Right cardiac atrium (tissue), 5 donors: Measurements from ENCODE around the gene C11orf21. TPM values are rescaled to one million over a fixed set of nuclear protein-coding genes. Genes with fewer than 3 reads are reported as not detected.

Source experiments
- ATAC-seq, 2 donors: fragments of 200-7000 bp; cut with Tn5 transposase; one replicate each; pipeline versions ENCODE4 v1.8.0 to v1.9.1; 2020; ENCODE audit warnings: moderate library complexity in 2 of 2, mild to moderate bottlenecking in 1 of 2
- DNase-seq, 3 donors: peaks; one replicate each; pipeline ENCODE4 v3.0.0-alpha.2; 2020
- H3K27ac ChIP-seq: one replicate; pipeline ENCODE4 v1.5.1; 2013; ENCODE audit warnings: mild to moderate bottlenecking, low read length, control low read depth, moderate library complexity
- H3K27me3 ChIP-seq: one replicate; pipeline ENCODE4 v1.6.1; 2013; ENCODE audit not compliant: control insufficient read depth, insufficient read depth
- H3K4me1 ChIP-seq: one replicate; pipeline ENCODE4 v1.6.1; 2013; ENCODE audit warnings: low read length; ENCODE audit not compliant: control insufficient read depth, insufficient read depth
- H3K4me3 ChIP-seq: one replicate; pipeline ENCODE4 v1.5.1; 2013; ENCODE audit warnings: low read length, control low read depth
- H3K9me3 ChIP-seq: one replicate; pipeline ENCODE4 v1.6.1; 2013; ENCODE audit warnings: low read length; ENCODE audit not compliant: control insufficient read depth
- WGBS: extraction: QIAGEN DNeasy Blood & Tissue Kit; methylation state at CpG from one replicate; pipeline ENCODE4 v1.1.7; 2013; 5-methylcytosine and 5-hydroxymethylcytosine counted together
- intact Hi-C, 4 donors: fragments of 100-400 bp; cut with DNase I; formaldehyde crosslinking; loops; one replicate each; pipeline versions ENCODE4 v1.11.0 to v1.14.0; 2022 to 2023
- polyA plus RNA-seq: library from polyadenylated mRNA; stranded (reverse); fragments of 200-250 nt; gene quantifications from one replicate; pipeline ENCODE4 v1.2.3, GENCODE V29; 2013
- total RNA-seq, 4 donors: library from RNA; stranded (reverse); fragmentation: NEBNext Ultra II Directional; extraction: Animal tissue kit (Norgen Biotek cat#: 25700); gene quantifications; one replicate each; pipeline ENCODE4 v1.2.1, GENCODE V29; 2021
- donor health status: healthy with polysubstance abuse.
- donor health status: DM: no; HTN: yes; CAD: no.
- donor health status: DM: no; HTN: no; CAD: no.
- donor health status: DM: no; HTN: yes; CAD: no; lungs with severe emphysema.
- donor health status: DM: yes; HTN: yes; CAD: no.

The C11orf21 gene
- total and polyA plus RNA-seq, 5 donors: 3.9 to 24.2 (median 13.4) TPM

- H3K27me3 ChIP-seq: no peaks in the 10 kb centered on the region
- 46% methylated on average over 16 of the region's 16 CpGs for WGBS
- intact Hi-C loops: loop anchor here in 2 of 4 donors (5.0 to 10.0 kb wide), 3 partner anchors 105 to 592 kb away; no protein-coding TSS in a partner anchor
- no peaks in the 10 kb centered on the region for H3K9me3 ChIP-seq
- DNase-seq (peak in 1 of 3 donors; percentile 70), ATAC-seq (peak in 1 of 2 donors; percentile 2)
- peaks cover 11% of the 10 kb centered on the region for H3K4me1 ChIP-seq
- peak overlapping the region; percentile 61 for H3K27ac ChIP-seq
- H3K4me3 ChIP-seq: no peak overlapping the region
These were observed 683 bp upstream of the C11orf21 start for GRCh38 chr11:2302306-2302895.

GRCh38 chr11:2300936-2301630 lies 635 bp downstream of the C11orf21 start:
- DNase-seq (peak in 2 of 3 donors; percentile 63 to 69), ATAC-seq (no peak)
- H3K27me3 ChIP-seq: no peaks in the 10 kb centered on the region
- no peak overlapping the region for H3K27ac ChIP-seq
- H3K4me3 ChIP-seq: no peak overlapping the region
- 64% methylated on average over 24 of the region's 24 CpGs for WGBS
- intact Hi-C loops: loop anchor here in 2 of 4 donors (5.0 to 10.0 kb wide), 3 partner anchors 104 to 594 kb away; no protein-coding TSS in a partner anchor
- H3K9me3 ChIP-seq: no peaks in the 10 kb centered on the region
- H3K4me1 ChIP-seq: peaks cover 8% of the 10 kb centered on the region

DNA sequence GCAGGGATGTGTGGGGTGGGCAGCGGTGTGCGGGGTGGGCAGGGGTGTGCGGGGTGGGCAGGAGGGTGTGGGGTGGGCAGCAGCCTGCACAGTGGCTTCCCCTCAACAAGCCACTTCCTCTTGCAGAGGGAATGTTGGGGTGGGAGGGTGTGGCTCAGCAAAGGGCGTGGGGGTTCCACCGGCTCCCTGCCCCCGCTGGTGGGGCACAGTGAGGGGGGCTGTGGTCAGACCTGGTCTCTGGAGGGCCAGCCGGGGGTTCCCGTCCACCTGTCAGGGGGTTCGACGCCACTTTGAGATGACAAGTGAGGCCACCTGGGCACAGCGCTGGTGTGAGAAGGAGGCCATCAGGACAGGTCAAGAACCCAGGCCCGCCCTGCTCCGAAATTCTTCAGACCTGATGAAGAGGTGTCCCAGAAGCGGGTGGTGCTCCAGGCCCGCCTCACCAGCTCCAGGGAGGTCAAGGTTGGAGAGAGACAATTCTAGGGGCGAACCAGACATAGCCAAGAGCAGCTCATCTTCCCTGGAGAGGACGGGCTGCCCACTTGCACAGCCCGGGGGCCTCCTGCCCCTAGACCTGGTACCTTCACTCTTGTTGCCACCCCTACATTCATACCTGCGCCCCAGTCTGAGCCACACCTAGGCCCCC lies 1.3 kb downstream of the C11orf21 start:
- ATAC-seq (no peak), DNase-seq (peak in 1 of 3 donors; percentile 71)
- H3K4me1 ChIP-seq: peaks cover 3% of the 10 kb centered on the region
- WGBS: 65% methylated on average over 19 of the region's 19 CpGs
- no peaks in the 10 kb centered on the region for H3K27me3 ChIP-seq
- no peak overlapping the region for H3K27ac ChIP-seq
- intact Hi-C loops: loop anchor here in 2 of 4 donors (5.0 to 10.0 kb wide), 3 partner anchors 103 to 594 kb away; no protein-coding TSS in a partner anchor
- no peak overlapping the region for H3K4me3 ChIP-seq
- H3K9me3 ChIP-seq: no peaks in the 10 kb centered on the region

GRCh38 chr11:2299773-2300172 lies 1.9 kb downstream of the C11orf21 start:
- intact Hi-C loops: loop anchor here (5.0 to 10.0 kb wide), 5 partner anchors 97 to 595 kb away; no protein-coding TSS in a partner anchor
- 70% methylated on average over 10 of the region's 10 CpGs for WGBS
- ATAC-seq (no peak), DNase-seq (no peak)
- Histone ChIP-seq H3K9me3 (no peaks in the 10 kb centered on the region), H3K27me3 (no peaks in the 10 kb centered on the region), H3K27ac (no peak overlapping the region), H3K4me3 (no peak overlapping the region), H3K4me1 (no peaks in the 10 kb centered on the region)

- DNase-seq (no peak), ATAC-seq (no peak)
- H3K27me3 ChIP-seq: no peaks in the 10 kb centered on the region
- WGBS: 65% methylated on average over 18 of the region's 18 CpGs
- H3K4me3 ChIP-seq: no peak overlapping the region
- no peaks in the 10 kb centered on the region for H3K9me3 ChIP-seq
- intact Hi-C loops: loop anchor here (5.0 to 10.0 kb wide), 3 partner anchors 97 to 216 kb away; no protein-coding TSS in a partner anchor
- H3K27ac ChIP-seq: no peak overlapping the region
- no peaks in the 10 kb centered on the region for H3K4me1 ChIP-seq
These were observed 2.6 kb downstream of the C11orf21 start for GRCh38 chr11:2298795-2299761.

GRCh38 chr11:2298131-2298794 lies 3.5 kb downstream of the C11orf21 start:
- Histone ChIP-seq H3K9me3 (no peaks in the 10 kb centered on the region), H3K27ac (no peak overlapping the region), H3K4me3 (no peak overlapping the region), H3K27me3 (no peaks in the 10 kb centered on the region), H3K4me1 (no peaks in the 10 kb centered on the region)
- DNase-seq (no peak), ATAC-seq (no peak)
- WGBS: 73% methylated on average over 14 of the region's 14 CpGs
- intact Hi-C loops: loop anchor here (5.0 to 10.0 kb wide), 3 partner anchors 96 to 217 kb away; no protein-coding TSS in a partner anchor

DNA sequence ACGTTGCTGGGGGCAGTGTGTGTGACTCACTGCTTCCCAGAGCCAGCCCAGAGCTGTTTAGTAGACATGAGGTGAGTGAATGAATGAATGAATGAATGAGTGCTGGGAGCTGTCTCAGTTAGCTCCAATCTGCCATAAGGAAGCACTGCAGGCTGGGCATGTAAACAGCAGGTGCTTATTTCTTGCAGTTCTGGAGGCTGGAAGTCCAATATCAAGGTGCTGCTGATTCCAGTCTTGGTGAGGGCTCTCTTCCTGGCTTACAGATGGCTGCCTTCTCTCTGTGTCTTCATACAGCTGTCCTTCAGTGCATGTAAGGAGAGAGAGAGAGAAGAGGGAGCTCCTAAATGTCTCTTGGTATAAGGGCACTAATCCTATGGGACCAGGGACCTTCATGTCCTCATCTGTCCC lies 4.1 kb downstream of the C11orf21 start:
- H3K4me3 ChIP-seq: no peak overlapping the region
- 50% methylated on average over 1 of the region's 1 CpG for WGBS
- ATAC-seq: no peak

DNA sequence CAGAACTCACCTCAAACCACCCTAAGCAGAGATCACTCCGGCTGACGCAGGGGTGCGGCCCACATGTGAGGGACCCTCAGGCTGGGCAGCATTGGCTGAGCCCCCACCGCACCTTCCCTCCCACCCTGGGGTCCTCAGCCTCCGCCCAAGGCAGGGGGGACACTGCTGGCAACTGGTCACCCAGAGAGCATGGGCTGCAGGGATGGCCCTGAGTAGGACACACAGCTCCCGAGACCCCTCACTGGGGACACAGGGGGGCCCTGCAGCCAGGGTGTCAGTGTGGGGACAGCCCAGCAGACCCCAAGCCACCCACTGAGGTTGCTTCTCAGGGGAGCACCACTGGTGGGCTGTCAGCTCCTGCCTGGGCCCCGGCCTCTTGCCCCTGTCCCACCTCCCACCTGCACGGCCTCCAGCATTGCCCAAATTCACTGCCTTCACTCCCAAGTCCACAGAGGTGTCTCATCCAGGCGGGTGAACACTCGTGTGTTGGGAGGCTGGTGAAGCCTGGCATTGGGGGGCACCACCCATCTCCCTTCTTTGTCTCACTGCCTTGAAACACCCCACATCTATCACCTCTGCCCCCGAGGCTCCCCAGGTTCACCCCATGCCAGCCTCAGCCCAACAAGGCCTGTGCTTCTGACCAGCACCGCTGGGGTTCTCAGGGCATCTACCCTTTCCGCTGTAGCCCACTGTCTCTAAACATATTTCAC lies 4.7 kb downstream of the C11orf21 start:
- H3K4me1 ChIP-seq: no peaks in the 10 kb centered on the region
- intact Hi-C loops: loop anchor here (5.0 to 10.0 kb wide), 3 partner anchors 95 to 218 kb away; no protein-coding TSS in a partner anchor
- ATAC-seq (no peak), DNase-seq (no peak)
- 87% methylated on average over 13 of the region's 13 CpGs for WGBS
- H3K27ac ChIP-seq: no peak overlapping the region
- H3K9me3 ChIP-seq: no peaks in the 10 kb centered on the region
- no peaks in the 10 kb centered on the region for H3K27me3 ChIP-seq
- no peak overlapping the region for H3K4me3 ChIP-seq

More for the DNA sequence above, 4.1 kb downstream of the C11orf21 start:
- no peak for DNase-seq
- Histone ChIP-seq H3K9me3 (no peaks in the 10 kb centered on the region), H3K27ac (no peak overlapping the region), H3K4me1 (no peaks in the 10 kb centered on the region), H3K27me3 (no peaks in the 10 kb centered on the region)
- intact Hi-C loops: loop anchor here (5.0 to 10.0 kb wide), 3 partner anchors 95 to 217 kb away; no protein-coding TSS in a partner anchor
